T-helper 2 cell treated with Interferon-gamma antibody and Interleukin-4, amounts not matched to agents 5 μg/mL and 100 μg/mL, for 36 hours (primary cell): ENCODE results near the gene RP9.
A peak's percentile ranks its signal among the peaks of the same experiment; 100 is the strongest.
"Not testable (repeated sequence)": the region's sequence is repeated elsewhere in the genome, so short reads cannot be mapped to it uniquely, and the experiment has no call there.

Experiments used
- DNase-seq: peaks from one replicate; pipeline ENCODE4 v3.0.0; 2021; ENCODE audit warnings: low spot score
- H3K27ac Mint-ChIP-seq: one replicate; pipeline ENCODE4 v1.8.0; 2021; ENCODE audit warnings: mild to moderate bottlenecking, mixed read lengths
- H3K27me3 Mint-ChIP-seq: one replicate; pipeline ENCODE4 v1.8.0; 2021; ENCODE audit warnings: low read depth, mixed read lengths
- H3K36me3 Mint-ChIP-seq: one replicate; pipeline ENCODE4 v1.8.0; 2021; ENCODE audit warnings: low read depth, mixed read lengths
- H3K4me1 Mint-ChIP-seq: one replicate; pipeline ENCODE4 v1.8.0; 2021; ENCODE audit warnings: low read depth, mixed read lengths
- H3K4me3 Mint-ChIP-seq: one replicate; pipeline ENCODE4 v1.8.0; 2022; ENCODE audit warnings: mild to moderate bottlenecking, moderate library complexity, mixed read lengths
- H3K9me3 Mint-ChIP-seq: one replicate; pipeline ENCODE4 v1.8.0; 2021; ENCODE audit warnings: mixed read lengths

The RP9 gene

GRCh38 chr7:33127085-33127484, 17.9 kb upstream of the RP9 start:
- no peaks in the 10 kb centered on the region for H3K36me3 Mint-ChIP-seq
- H3K4me1 Mint-ChIP-seq = peaks cover 17% of the 10 kb centered on the region
- DNase-seq = no peak
- H3K27ac Mint-ChIP-seq = no peak overlapping the region
- H3K4me3 Mint-ChIP-seq = no peak overlapping the region
- no peaks in the 10 kb centered on the region for H3K9me3 Mint-ChIP-seq
- peaks cover 4% of the 10 kb centered on the region for H3K27me3 Mint-ChIP-seq

GRCh38 chr7:33118383-33118782, 9.2 kb upstream of the RP9 start:
- no peaks in the 10 kb centered on the region for H3K36me3 Mint-ChIP-seq
- DNase-seq = no peak
- no peak overlapping the region for H3K4me3 Mint-ChIP-seq

GRCh38 chr7:33114976-33115375, 5.8 kb upstream of the RP9 start:
- Mint-ChIP-seq H3K27ac (no peak overlapping the region), H3K9me3 (peaks cover 13% of the 10 kb centered on the region), H3K4me1 (peaks cover 3% of the 10 kb centered on the region), H3K36me3 (no peaks in the 10 kb centered on the region), H3K4me3 (no peak overlapping the region), H3K27me3 (peaks cover 49% of the 10 kb centered on the region)
- DNase-seq = no peak

More at GRCh38 chr7:33118383-33118782, 9.2 kb upstream of the RP9 start:
- Mint-ChIP-seq H3K9me3 (peaks cover 18% of the 10 kb centered on the region), H3K27me3 (peaks cover 39% of the 10 kb centered on the region), H3K4me1 (no peaks in the 10 kb centered on the region), H3K27ac (no peak overlapping the region)

GRCh38 chr7:33111614-33112013, 2.4 kb upstream of the RP9 start:
- H3K27ac Mint-ChIP-seq = no peak overlapping the region
- peaks cover 23% of the 10 kb centered on the region for H3K4me1 Mint-ChIP-seq
- H3K36me3 Mint-ChIP-seq = no peaks in the 10 kb centered on the region
- peaks cover 36% of the 10 kb centered on the region for H3K27me3 Mint-ChIP-seq
- H3K4me3 Mint-ChIP-seq = no peak overlapping the region
- H3K9me3 Mint-ChIP-seq = no peaks in the 10 kb centered on the region
- no peak for DNase-seq

- Mint-ChIP-seq H3K27ac (no peak overlapping the region), H3K4me3 (peak overlapping the region; percentile 63), H3K9me3 (no peaks in the 10 kb centered on the region), H3K36me3 (no peaks in the 10 kb centered on the region), H3K4me1 (peaks cover 28% of the 10 kb centered on the region), H3K27me3 (peaks cover 23% of the 10 kb centered on the region)
- DNase-seq = no peak
These were observed 594 bp upstream of the RP9 start for GRCh38 chr7:33109758-33110238.

- Mint-ChIP-seq H3K27me3 (peaks cover 21% of the 10 kb centered on the region), H3K4me3 (peak overlapping the region; percentile 91), H3K27ac (peak overlapping the region; percentile 76), H3K9me3 (no peaks in the 10 kb centered on the region), H3K36me3 (no peaks in the 10 kb centered on the region), H3K4me1 (peaks cover 28% of the 10 kb centered on the region)
- DNase-seq = no peak
These were observed 625 bp downstream of the RP9 start for GRCh38 chr7:33108554-33109004.

- Mint-ChIP-seq H3K4me3 (peak overlapping the region; percentile 91), H3K27ac (no peak overlapping the region), H3K9me3 (no peaks in the 10 kb centered on the region), H3K4me1 (peaks cover 28% of the 10 kb centered on the region), H3K36me3 (no peaks in the 10 kb centered on the region), H3K27me3 (peaks cover 18% of the 10 kb centered on the region)
- DNase-seq = peak; percentile 17
These were observed 1.8 kb downstream of the RP9 start for GRCh38 chr7:33107136-33108066.

GRCh38 chr7:33101906-33102305, 7.3 kb downstream of the RP9 start:
- no peaks in the 10 kb centered on the region for H3K9me3 Mint-ChIP-seq
- H3K36me3 Mint-ChIP-seq = peaks cover 27% of the 10 kb centered on the region
- no peak overlapping the region for H3K4me3 Mint-ChIP-seq
- no peak for DNase-seq
- H3K27me3 Mint-ChIP-seq = no peaks in the 10 kb centered on the region
- peaks cover 9% of the 10 kb centered on the region for H3K4me1 Mint-ChIP-seq
- no peak overlapping the region for H3K27ac Mint-ChIP-seq

GRCh38 chr7:33100770-33101169, 8.4 kb downstream of the RP9 start:
- Mint-ChIP-seq H3K36me3 (peaks cover 30% of the 10 kb centered on the region), H3K27me3 (no peaks in the 10 kb centered on the region), H3K9me3 (no peaks in the 10 kb centered on the region), H3K4me3 (no peak overlapping the region), H3K4me1 (peaks cover 3% of the 10 kb centered on the region), H3K27ac (no peak overlapping the region)
- no peak for DNase-seq

- DNase-seq = no peak
- Mint-ChIP-seq H3K36me3 (peaks cover 33% of the 10 kb centered on the region), H3K4me3 (no peak overlapping the region), H3K27ac (no peak overlapping the region), H3K4me1 (peaks cover 2% of the 10 kb centered on the region), H3K9me3 (no peaks in the 10 kb centered on the region), H3K27me3 (no peaks in the 10 kb centered on the region)
These were observed 9.9 kb downstream of the RP9 start for GRCh38 chr7:33099154-33099940.

- H3K27me3 Mint-ChIP-seq, DNase-seq, H3K27ac Mint-ChIP-seq, H3K4me3 Mint-ChIP-seq, H3K4me1 Mint-ChIP-seq, H3K9me3 Mint-ChIP-seq: not testable (repeated sequence)
- H3K36me3 Mint-ChIP-seq = peaks cover 29% of the 10 kb centered on the region
These were observed 14.4 kb downstream of the RP9 start for GRCh38 chr7:33094745-33095275.

- H3K27ac Mint-ChIP-seq = no peak overlapping the region
- H3K27me3 Mint-ChIP-seq = no peaks in the 10 kb centered on the region
- H3K36me3 Mint-ChIP-seq = peaks cover 18% of the 10 kb centered on the region
- no peaks in the 10 kb centered on the region for H3K9me3 Mint-ChIP-seq
- no peak overlapping the region for H3K4me3 Mint-ChIP-seq
- DNase-seq = no peak
- H3K4me1 Mint-ChIP-seq = no peaks in the 10 kb centered on the region
These were observed 15.9 kb downstream of the RP9 start for GRCh38 chr7:33093266-33093665.

GRCh38 chr7:33091641-33092191, 17.5 kb downstream of the RP9 start:
- DNase-seq = no peak
- Mint-ChIP-seq H3K4me3 (no peak overlapping the region), H3K36me3 (peaks cover 9% of the 10 kb centered on the region), H3K4me1 (no peaks in the 10 kb centered on the region), H3K27ac (no peak overlapping the region), H3K27me3 (no peaks in the 10 kb centered on the region), H3K9me3 (no peaks in the 10 kb centered on the region)
